ENCODE measurements around the gene PRR7. TPM values are rescaled to one million over a fixed set of nuclear protein-coding genes. Genes with fewer than 3 reads are reported as not detected.

PRR7 gene
- total RNA-seq, 1 donor from 2014 or later: 2.1 TPM

DNA sequence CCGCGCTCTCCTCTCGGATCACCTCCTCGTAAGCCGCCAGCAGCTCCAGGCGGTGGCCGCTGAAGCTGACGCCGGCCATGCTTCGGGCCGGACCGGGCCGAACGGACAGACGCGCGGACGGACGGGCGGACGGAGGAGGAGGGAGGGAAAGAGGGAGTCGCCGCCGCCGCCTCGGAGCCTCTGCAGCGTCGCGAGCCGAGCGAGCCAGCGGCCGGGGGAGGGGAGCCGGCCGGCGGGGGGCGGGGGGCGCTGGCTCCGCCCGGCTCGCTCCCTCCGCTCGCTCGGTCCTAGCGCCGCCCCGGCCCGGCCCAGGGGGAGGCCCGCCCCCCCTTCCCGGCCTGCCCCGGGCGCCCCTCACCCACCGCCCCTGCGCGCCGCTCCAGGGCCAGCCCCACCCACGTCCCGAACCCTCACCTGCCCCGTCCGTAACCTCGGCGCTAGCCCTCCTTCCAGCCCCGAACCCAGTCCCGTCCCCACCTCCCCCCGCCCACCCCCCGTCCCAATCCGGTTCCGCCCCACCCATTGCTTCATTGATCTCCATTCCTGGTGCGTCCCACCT, 26.9 kb downstream of the PRR7 start, which contains the start of gene DBN1:
Gene DBN1, minus strand, starts transcription at position 192 of the 559 bp plus-strand sequence. Its CDS starts 113 bp downstream, at position 79.
- DNase-seq: peak; percentile 63
- Histone ChIP-seq H3K9me3 (replicated peaks) (no peaks in the 10 kb centered on the region), H3K4me1 (peaks cover 77% of the 10 kb centered on the region), H3K27ac (replicated peaks) (peak within 1 kb of the TSS; percentile 92), H3K27me3 (ENCODE audit: low read depth) (peaks cover 89% of the 10 kb centered on the region), H3K36me3 (no peaks in the 10 kb centered on the region), H3K4me3 (peak within 1 kb of the TSS; percentile 79)
- TF ChIP-seq, protein P1, sequence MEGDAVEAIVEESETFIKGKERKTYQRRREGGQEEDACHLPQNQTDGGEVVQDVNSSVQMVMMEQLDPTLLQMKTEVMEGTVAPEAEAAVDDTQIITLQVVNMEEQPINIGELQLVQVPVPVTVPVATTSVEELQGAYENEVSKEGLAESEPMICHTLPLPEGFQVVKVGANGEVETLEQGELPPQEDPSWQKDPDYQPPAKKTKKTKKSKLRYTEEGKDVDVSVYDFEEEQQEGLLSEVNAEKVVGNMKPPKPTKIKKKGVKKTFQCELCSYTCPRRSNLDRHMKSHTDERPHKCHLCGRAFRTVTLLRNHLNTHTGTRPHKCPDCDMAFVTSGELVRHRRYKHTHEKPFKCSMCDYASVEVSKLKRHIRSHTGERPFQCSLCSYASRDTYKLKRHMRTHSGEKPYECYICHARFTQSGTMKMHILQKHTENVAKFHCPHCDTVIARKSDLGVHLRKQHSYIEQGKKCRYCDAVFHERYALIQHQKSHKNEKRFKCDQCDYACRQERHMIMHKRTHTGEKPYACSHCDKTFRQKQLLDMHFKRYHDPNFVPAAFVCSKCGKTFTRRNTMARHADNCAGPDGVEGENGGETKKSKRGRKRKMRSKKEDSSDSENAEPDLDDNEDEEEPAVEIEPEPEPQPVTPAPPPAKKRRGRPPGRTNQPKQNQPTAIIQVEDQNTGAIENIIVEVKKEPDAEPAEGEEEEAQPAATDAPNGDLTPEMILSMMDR (IDR thresholded peaks at IDR 0.05; ENCODE audit: borderline replicate concordance): no peak
- intact Hi-C loops (cut with micrococcal nuclease): no loop called here

DNA sequence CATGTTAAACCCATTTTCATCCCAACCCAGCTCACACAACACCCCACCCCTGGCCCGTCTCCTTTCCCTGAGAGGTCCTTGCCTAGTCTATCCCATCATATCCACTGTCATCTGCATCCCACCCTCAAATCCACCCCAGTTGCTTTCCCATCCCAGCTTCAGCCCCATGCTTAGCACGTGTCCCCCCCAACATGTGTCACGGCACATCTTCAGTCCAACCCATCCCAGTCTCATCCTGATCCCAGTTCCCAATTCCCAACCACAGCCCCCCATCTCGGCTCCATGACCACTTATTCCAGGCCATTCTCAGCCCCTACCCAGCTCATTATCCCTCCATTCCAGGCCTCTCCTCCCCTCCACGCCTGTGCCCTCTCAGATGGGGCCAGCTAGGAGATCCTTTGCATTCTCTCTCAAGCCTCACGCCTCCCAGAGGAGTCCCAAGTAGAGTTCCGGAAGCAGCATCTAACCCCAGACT, 27.4 kb downstream of the PRR7 start:
- intact Hi-C loops (cut with micrococcal nuclease): no loop called here
- Histone ChIP-seq H3K9me3 (replicated peaks) (no peaks in the 10 kb centered on the region), H3K4me3 (peak overlapping the region; percentile 79), H3K27me3 (ENCODE audit: low read depth) (peaks cover 85% of the 10 kb centered on the region), H3K4me1 (peaks cover 77% of the 10 kb centered on the region), H3K27ac (replicated peaks) (peak overlapping the region; percentile 92), H3K36me3 (no peaks in the 10 kb centered on the region)
- TF ChIP-seq, protein P1 (IDR thresholded peaks at IDR 0.05; ENCODE audit: borderline replicate concordance): no peak
- no peak for DNase-seq

DNA sequence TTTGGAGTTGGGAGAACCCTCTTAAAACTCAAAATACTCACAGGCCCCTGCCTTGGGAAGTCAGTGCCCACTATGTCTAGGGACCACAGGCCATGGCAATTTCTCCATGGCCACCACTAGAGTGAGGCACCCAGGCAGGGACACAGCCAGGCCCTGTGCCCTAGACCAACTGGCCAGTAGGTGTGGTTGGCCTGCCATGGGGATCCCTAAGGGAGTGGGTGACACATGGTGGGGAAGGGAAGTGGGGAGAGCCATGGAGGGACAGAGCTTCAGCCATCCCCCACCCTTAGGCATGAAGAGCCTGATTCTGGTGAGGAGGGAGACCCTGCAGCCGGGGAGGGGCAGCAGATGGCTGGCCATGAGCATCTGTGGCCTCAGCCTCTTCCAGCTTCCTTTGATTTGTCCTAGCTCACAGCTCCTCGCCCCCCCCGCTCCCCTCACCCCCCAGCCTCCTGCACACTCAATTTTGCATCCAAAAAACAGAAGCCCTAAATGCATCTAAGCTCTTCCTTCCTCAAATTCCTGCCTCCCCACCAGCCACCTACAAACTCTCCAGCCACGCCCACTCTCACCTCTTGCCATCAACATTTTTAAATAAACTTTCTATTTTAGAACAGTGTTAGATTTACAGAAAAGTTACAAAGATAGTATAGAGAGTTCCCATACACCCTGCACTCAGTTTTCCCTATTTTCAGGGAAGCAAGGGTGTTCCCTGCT, 28.4 kb downstream of the PRR7 start:
- no peak overlapping the region for H3K4me3 ChIP-seq
- no peak for DNase-seq
- peaks cover 76% of the 10 kb centered on the region for H3K27me3 ChIP-seq (ENCODE audit: low read depth)
- no peaks in the 10 kb centered on the region for H3K9me3 ChIP-seq (replicated peaks)
- H3K36me3 ChIP-seq: no peaks in the 10 kb centered on the region
- peaks cover 77% of the 10 kb centered on the region for H3K4me1 ChIP-seq
- intact Hi-C loops (cut with micrococcal nuclease): no loop called here
- peak overlapping the region; percentile 92 for H3K27ac ChIP-seq (replicated peaks)
- TF ChIP-seq, protein P1 (IDR thresholded peaks at IDR 0.05; ENCODE audit: borderline replicate concordance): no peak

DNA sequence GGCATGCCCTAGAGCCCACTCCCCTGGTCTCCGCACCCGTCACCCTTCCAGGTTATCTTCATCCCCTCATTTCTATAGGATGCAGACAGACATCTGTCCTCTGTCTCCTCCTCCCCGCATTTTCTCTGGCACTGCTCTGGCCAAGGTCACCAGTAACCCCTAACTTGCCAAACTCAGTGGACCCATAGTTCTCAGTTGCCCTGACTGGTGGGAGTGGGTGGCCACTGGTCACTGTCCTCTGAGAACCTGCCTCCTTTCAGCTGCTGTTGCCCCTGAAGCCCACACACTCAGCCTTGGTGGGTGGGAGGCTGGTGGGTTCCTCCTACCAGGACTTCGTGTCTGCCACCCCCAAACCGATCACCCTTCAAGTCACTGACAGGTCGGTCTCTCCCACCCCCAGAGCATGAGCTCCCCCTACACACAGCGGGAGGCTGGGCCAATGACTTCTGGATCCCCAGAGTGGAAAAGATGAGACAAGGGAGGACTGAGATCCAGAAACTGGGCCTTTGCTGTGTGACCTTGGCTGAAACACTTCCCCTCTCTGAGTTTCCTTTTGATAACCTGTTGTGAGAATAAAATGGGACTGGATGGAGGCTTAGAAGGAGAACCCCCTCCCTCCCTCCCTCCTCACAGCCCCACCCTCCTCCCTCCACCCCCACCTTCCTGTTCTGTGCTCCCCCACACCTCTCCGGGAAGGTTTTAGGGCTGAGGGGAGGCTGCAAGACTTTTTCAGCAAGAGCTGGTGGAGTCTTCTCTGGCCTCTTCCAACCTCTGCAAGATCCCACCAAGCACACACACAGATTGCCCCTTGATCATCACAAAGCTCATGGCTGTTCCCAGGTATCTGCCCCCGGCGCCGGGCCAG, 29.2 kb downstream of the PRR7 start:
- Histone ChIP-seq H3K27ac (replicated peaks) (peak overlapping the region; percentile 47), H3K36me3 (no peaks in the 10 kb centered on the region), H3K4me1 (peaks cover 74% of the 10 kb centered on the region), H3K27me3 (ENCODE audit: low read depth) (peaks cover 68% of the 10 kb centered on the region), H3K4me3 (no peak overlapping the region), H3K9me3 (replicated peaks) (no peaks in the 10 kb centered on the region)
- intact Hi-C loops (cut with micrococcal nuclease): no loop called here
- no peak for DNase-seq
- TF ChIP-seq, protein P1 (IDR thresholded peaks at IDR 0.05; ENCODE audit: borderline replicate concordance): no peak

DNA sequence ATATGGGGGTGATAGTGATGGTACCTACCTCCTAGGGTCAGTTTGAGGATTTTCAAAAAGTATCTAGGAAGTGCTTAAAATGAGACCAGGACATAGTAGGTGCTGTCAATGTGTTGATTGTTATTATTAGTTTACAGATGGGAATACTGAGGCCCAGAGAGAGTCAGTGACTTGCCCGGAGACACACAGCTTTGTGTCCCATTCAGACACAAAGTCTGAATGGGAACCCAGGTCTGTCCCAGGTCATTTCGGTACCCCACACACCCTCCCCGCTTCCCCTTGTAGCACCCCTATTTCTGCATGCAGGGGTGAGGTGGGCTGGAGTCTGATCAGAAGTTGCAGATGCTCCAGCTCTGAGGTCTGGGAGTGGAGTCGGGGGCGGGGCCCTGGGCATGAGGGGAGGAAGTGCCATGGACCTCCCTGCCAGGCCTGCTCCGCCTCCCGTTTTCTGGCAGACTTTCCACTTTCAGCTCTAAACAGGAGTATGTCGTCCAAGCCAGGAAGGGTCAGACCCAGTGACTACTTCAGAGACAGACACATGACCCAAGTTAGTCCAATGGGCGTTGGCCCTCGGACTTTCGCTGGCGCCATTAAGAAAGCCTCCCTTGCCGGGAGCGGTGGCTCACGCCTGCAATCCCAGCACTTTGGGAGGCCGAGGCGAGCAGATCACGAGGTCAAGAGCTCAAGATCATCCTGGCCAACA, 30.1 kb downstream of the PRR7 start:
- Histone ChIP-seq H3K9me3 (replicated peaks) (no peaks in the 10 kb centered on the region), H3K4me1 (peaks cover 65% of the 10 kb centered on the region), H3K27ac (replicated peaks) (peak overlapping the region; percentile 47), H3K36me3 (no peaks in the 10 kb centered on the region), H3K27me3 (ENCODE audit: low read depth) (peaks cover 64% of the 10 kb centered on the region), H3K4me3 (no peak overlapping the region)
- TF ChIP-seq, protein P1 (IDR thresholded peaks at IDR 0.05; ENCODE audit: borderline replicate concordance): no peak
- intact Hi-C loops (cut with micrococcal nuclease): no loop called here
- no peak for DNase-seq
